IMR-90 (cell line): ENCODE data around the gene KLK14. TPM values are rescaled to one million over a fixed set of nuclear protein-coding genes. Genes with fewer than 3 reads are reported as not detected.

Source experiments
- ATAC-seq: fragments of 200-7000 bp; cut with Tn5 transposase; 2 replicates; pipeline ENCODE4 v1.9.1; 2020; ENCODE audit warnings: low read depth, mild to moderate bottlenecking, moderate library complexity
- BruUV-seq: library from RNA; stranded (reverse); fragments of 400-500 nt; replicated peaks from 2 replicates; lab custom pipeline; 2021; lab: Mats Ljungman, UMichigan
- CTCF ChIA-PET: fragments of 300-600 bp; formaldehyde crosslinking; extraction: SDS; loops from one replicate; lab custom pipeline; 2021; ENCODE audit warnings: antibody characterized with exemption; lab: Yijun Ruan, JAX
- POLR2A ChIA-PET: fragments of 300-600 bp; sonication (Branson Sonifier 250); formaldehyde crosslinking; loops from one replicate; lab custom pipeline; 2022; ENCODE audit warnings: antibody characterized with exemption; ENCODE audit not compliant: unreplicated experiment; lab: Charles Lee
- DNase-seq: peaks from one replicate; pipeline ENCODE4 v3.0.0; 2013
- H2AFZ ChIP-seq: replicated peaks from 2 replicates; pipeline ENCODE3; 2013; ENCODE audit warnings: low read length, mild to moderate bottlenecking; ENCODE audit not compliant: poor library complexity
- H2AK5ac ChIP-seq: 2 replicates; pipeline ENCODE4 v1.6.1; 2013; ENCODE audit warnings: low read depth, low read length, inconsistent platforms
- H2AK9ac ChIP-seq: replicated peaks from 2 replicates; pipeline ENCODE3; 2013; ENCODE audit warnings: mild to moderate bottlenecking, low read depth, low read length, moderate library complexity; ENCODE audit not compliant: poor library complexity
- H2BK120ac ChIP-seq: 2 replicates; pipeline ENCODE4 v1.6.1; 2013; ENCODE audit warnings: low read depth, low read length, inconsistent platforms
- H2BK15ac ChIP-seq: 3 replicates; pipeline ENCODE4 v1.6.1; 2013; ENCODE audit warnings: low read depth, low read length, inconsistent platforms
- H2BK20ac ChIP-seq: 2 replicates; pipeline ENCODE4 v1.6.1; 2013; ENCODE audit warnings: low read depth, mild to moderate bottlenecking, inconsistent platforms, low read length, moderate library complexity
- H2BK5ac ChIP-seq: 2 replicates; pipeline ENCODE4 v1.6.1; 2013; ENCODE audit warnings: mild to moderate bottlenecking, low read depth, low read length, inconsistent platforms; ENCODE audit not compliant: poor library complexity, severe bottlenecking
- H3K14ac ChIP-seq: replicated peaks from 2 replicates; pipeline ENCODE4 v1.6.1; 2013; ENCODE audit warnings: low read depth, low read length, inconsistent platforms
- H3K18ac ChIP-seq: 2 replicates; pipeline ENCODE4 v1.6.1; 2013; ENCODE audit warnings: low read depth, low read length, control low read depth
- H3K23ac ChIP-seq: 2 replicates; pipeline ENCODE4 v1.6.1; 2013; ENCODE audit warnings: low read depth, low read length, inconsistent platforms
- H3K27ac ChIP-seq: 2 replicates; pipeline ENCODE4 v1.5.1; 2013; ENCODE audit warnings: mild to moderate bottlenecking, control low read depth, low read length; ENCODE audit not compliant: insufficient read depth
- H3K27me3 ChIP-seq: 2 replicates; pipeline ENCODE4 v1.6.1; 2013; ENCODE audit warnings: low read length; ENCODE audit not compliant: control insufficient read depth, insufficient read depth
- H3K36me3 ChIP-seq: 2 replicates; pipeline ENCODE4 v1.6.1; 2013; ENCODE audit warnings: low read length, mixed read lengths; ENCODE audit not compliant: control insufficient read depth, insufficient read depth
- H3K4ac ChIP-seq: 2 replicates; pipeline ENCODE4 v1.6.1; 2013; ENCODE audit warnings: low read depth, low read length, inconsistent platforms
- H3K4me1 ChIP-seq: 2 replicates; pipeline ENCODE4 v1.6.1; 2013; ENCODE audit warnings: low read length, mixed read lengths; ENCODE audit not compliant: control insufficient read depth, insufficient read depth
- H3K4me2 ChIP-seq: 2 replicates; pipeline ENCODE4 v1.6.1; 2013; ENCODE audit warnings: low read depth, mild to moderate bottlenecking, control low read depth, low read length, moderate library complexity
- H3K4me3 ChIP-seq: 2 replicates; pipeline ENCODE4 v1.5.1; 2013; ENCODE audit warnings: low read depth, mild to moderate bottlenecking, control low read depth, low read length, moderate library complexity; ENCODE audit not compliant: insufficient read depth
- H3K56ac ChIP-seq: 2 replicates; pipeline ENCODE4 v1.6.1; 2013; ENCODE audit warnings: low read length, inconsistent platforms; ENCODE audit not compliant: insufficient read depth; ENCODE audit errors: extremely low read depth
- H3K79me1 ChIP-seq, 2 experiments: 2 replicates each; pipeline ENCODE4 v1.6.1; 2013; ENCODE audit warnings: low read length in 2 of 2, inconsistent platforms in 1 of 2, low read depth in 1 of 2
- H3K9ac ChIP-seq: 2 replicates; pipeline ENCODE4 v1.6.1; 2013; ENCODE audit warnings: low read depth, low read length, control low read depth
- H3K9me1 ChIP-seq: 2 replicates; pipeline ENCODE4 v1.6.1; 2013; ENCODE audit warnings: low read length, inconsistent platforms; ENCODE audit not compliant: insufficient read depth
- H3K9me3 ChIP-seq: 2 replicates; pipeline ENCODE4 v1.6.1; 2013; ENCODE audit warnings: low read length; ENCODE audit not compliant: control insufficient read depth, insufficient read depth
- H4K20me1 ChIP-seq: 2 replicates; pipeline ENCODE4 v1.6.1; 2013; ENCODE audit warnings: low read length, inconsistent platforms; ENCODE audit not compliant: insufficient read depth
- H4K5ac ChIP-seq: 2 replicates; pipeline ENCODE4 v1.6.1; 2013; ENCODE audit warnings: mild to moderate bottlenecking, low read depth, low read length, control low read depth
- H4K8ac ChIP-seq, 2 experiments: 2 replicates each; pipeline ENCODE4 v1.6.1; 2013; ENCODE audit warnings: low read depth in 2 of 2, low read length in 2 of 2, control low read depth in 1 of 2, inconsistent platforms in 1 of 2
- H4K91ac ChIP-seq: 2 replicates; pipeline ENCODE4 v1.6.1; 2013; ENCODE audit warnings: low read depth, low read length, inconsistent platforms; ENCODE audit not compliant: insufficient read depth
- RAD21 ChIP-seq: IDR thresholded peaks from 2 replicates; pipeline ENCODE4 v1.6.1; 2012; ENCODE audit warnings: low read length, improper control_type of control experiment
- WGBS, 2 experiments: methylation state at CpG; one replicate each; pipeline versions ENCODE4 v1.1.5 to v1.1.7; 2013; ENCODE audit warnings: missing lambda C conversion rate in 2 of 2; ENCODE audit not compliant: insufficient read length in 1 of 2; ENCODE audit errors: extremely low coverage in 2 of 2; 5-methylcytosine and 5-hydroxymethylcytosine counted together
- dilution Hi-C: fragments of 300-500 bp; cut with HindIII; formaldehyde crosslinking; loops from one replicate; pipeline ENCODE4 v1.14.3; 2018; ENCODE audit warnings: low sequenced_read_pairs; ENCODE audit not compliant: unreplicated experiment
- in situ Hi-C: fragments of 300-500 bp; cut with MboI; formaldehyde crosslinking; loops from 3 replicates; pipeline ENCODE4 v1.14.3; 2019; ENCODE audit warnings: low sequenced_read_pairs, inconsistent platforms, mixed read lengths
- intact Hi-C: fragments of 100-400 bp; cut with micrococcal nuclease; formaldehyde crosslinking; loops from 2 replicates; pipeline ENCODE4 v1.10.0; 2022
- polyA plus RNA-seq, 3 experiments: library from polyadenylated mRNA; depleted of rRNA; stranded (reverse); fragments of >200 nt; gene quantifications; 2 replicates each; pipeline ENCODE4 v1.2.3, GENCODE V29; 2012; ENCODE audit warnings: low replicate concordance in 1 of 3
- total RNA-seq: library from RNA; depleted of rRNA; stranded (reverse); fragments of >200 nt; gene quantifications from 2 replicates; pipeline ENCODE4 v1.2.3, GENCODE V29; 2012

KLK14 gene
- total and polyA plus RNA-seq, 2 of the 4 experiments (the other 2 are of a cell fraction) = not detected

- Histone ChIP-seq H3K9me1 (no peaks in the 10 kb centered on the region), H3K79me1 (no peaks in the 10 kb centered on the region), H2BK20ac (no peak overlapping the region), H3K4ac (no peak overlapping the region), H2BK5ac (no peak overlapping the region), H3K9me3 (no peaks in the 10 kb centered on the region), H4K5ac (no peak overlapping the region), H3K27me3 (peaks cover 6% of the 10 kb centered on the region), H2BK120ac (no peak overlapping the region), H2AFZ (no peak overlapping the region), H3K27ac (no peak overlapping the region), H4K8ac (no peak overlapping the region), H2AK9ac (no peak overlapping the region), H4K91ac (no peak overlapping the region), H3K4me2 (no peak overlapping the region), H3K4me3 (no peak overlapping the region), H3K14ac (no peak overlapping the region), H3K56ac (no peak overlapping the region), H3K23ac (no peak overlapping the region), H2AK5ac (no peak overlapping the region), H3K18ac (no peak overlapping the region), H4K20me1 (no peaks in the 10 kb centered on the region), H2BK15ac (no peak overlapping the region), H3K9ac (no peak overlapping the region), H3K36me3 (no peaks in the 10 kb centered on the region), H3K4me1 (no peaks in the 10 kb centered on the region)
- ChIA-PET POLR2A (interaction anchor here (0.6 kb wide), 1 partner anchor 64 kb away, joined by 3 read pairs; no protein-coding TSS in a partner anchor), CTCF (no interaction called here)
- ATAC-seq (no peak), DNase-seq (no peak)
- TF ChIP-seq RAD21 = no peak
- intact Hi-C loops (no loop called here), in situ Hi-C loops (no loop called here), dilution Hi-C loops (no loop called here)
- 67% methylated on average over 1 of the region's 6 CpGs; no CpG with 5 or more reads in 1 of the 2 experiments for WGBS, 2 experiments
- no TSS peak for BruUV-seq
Observed at GRCh38 chr19:51114087-51114729, 31.5 kb upstream of the KLK14 start.
